KMS-11 (cell line): Measurements from ENCODE around the gene POLR3E.

Source experiments
- H2AFZ ChIP-seq: fragments of 200-600 bp; sonication (generic); 2 replicates; pipeline ENCODE4 v1.6.1; 2016; ENCODE audit warnings: antibody characterized with exemption, mixed run types, low read depth
- H3K27ac ChIP-seq: fragments of 200-600 bp; sonication (generic); 2 replicates; pipeline ENCODE4 v1.6.1; 2016; ENCODE audit warnings: mild to moderate bottlenecking, mixed run types
- H3K27me3 ChIP-seq: fragments of 200-600 bp; sonication (generic); 2 replicates; pipeline ENCODE4 v1.6.1; 2017; ENCODE audit warnings: mild to moderate bottlenecking, low read depth, mixed run types, moderate library complexity; ENCODE audit not compliant: insufficient read depth
- H3K36me3 ChIP-seq: fragments of 200-600 bp; sonication (generic); 2 replicates; pipeline ENCODE4 v1.6.1; 2017; ENCODE audit warnings: mild to moderate bottlenecking, mixed run types; ENCODE audit not compliant: insufficient read depth
- H3K4me1 ChIP-seq: fragments of 200-600 bp; sonication (generic); 2 replicates; pipeline ENCODE4 v1.6.1; 2016; ENCODE audit warnings: mild to moderate bottlenecking, low read depth, mixed run types; ENCODE audit not compliant: poor library complexity, severe bottlenecking
- H3K4me2 ChIP-seq: fragments of 200-600 bp; sonication (generic); 2 replicates; pipeline ENCODE4 v1.7.0; 2016; ENCODE audit warnings: mild to moderate bottlenecking, mixed run types
- H3K4me3 ChIP-seq: fragments of 200-600 bp; sonication (generic); IDR thresholded peaks from 2 replicates; pipeline ENCODE4 v1.6.1; 2017; ENCODE audit warnings: low read depth, low read length, mixed read lengths; ENCODE audit not compliant: insufficient read depth
- H3K79me2 ChIP-seq: fragments of 200-600 bp; sonication (generic); 2 replicates; pipeline ENCODE4 v1.6.1; 2016; ENCODE audit warnings: low read depth, mixed run types; ENCODE audit not compliant: insufficient read depth
- H3K9ac ChIP-seq: fragments of 200-600 bp; sonication (generic); 2 replicates; pipeline ENCODE4 v1.6.1; 2016; ENCODE audit warnings: mild to moderate bottlenecking, mixed run types
- H4K20me1 ChIP-seq: fragments of 200-600 bp; sonication (generic); 2 replicates; pipeline ENCODE4 v1.6.1; 2016; ENCODE audit warnings: mild to moderate bottlenecking, mixed run types; ENCODE audit not compliant: insufficient read depth
- TF ChIP-seq, protein P1 (sequence below): fragments of 200-600 bp; sonication (generic); conservative IDR thresholded peaks from 2 replicates; pipeline ENCODE4 v1.6.1; 2017; ENCODE audit warnings: low read depth, mild to moderate bottlenecking, antibody characterized with exemption, low read length, moderate library complexity, mixed read lengths

The POLR3E gene, protein sequence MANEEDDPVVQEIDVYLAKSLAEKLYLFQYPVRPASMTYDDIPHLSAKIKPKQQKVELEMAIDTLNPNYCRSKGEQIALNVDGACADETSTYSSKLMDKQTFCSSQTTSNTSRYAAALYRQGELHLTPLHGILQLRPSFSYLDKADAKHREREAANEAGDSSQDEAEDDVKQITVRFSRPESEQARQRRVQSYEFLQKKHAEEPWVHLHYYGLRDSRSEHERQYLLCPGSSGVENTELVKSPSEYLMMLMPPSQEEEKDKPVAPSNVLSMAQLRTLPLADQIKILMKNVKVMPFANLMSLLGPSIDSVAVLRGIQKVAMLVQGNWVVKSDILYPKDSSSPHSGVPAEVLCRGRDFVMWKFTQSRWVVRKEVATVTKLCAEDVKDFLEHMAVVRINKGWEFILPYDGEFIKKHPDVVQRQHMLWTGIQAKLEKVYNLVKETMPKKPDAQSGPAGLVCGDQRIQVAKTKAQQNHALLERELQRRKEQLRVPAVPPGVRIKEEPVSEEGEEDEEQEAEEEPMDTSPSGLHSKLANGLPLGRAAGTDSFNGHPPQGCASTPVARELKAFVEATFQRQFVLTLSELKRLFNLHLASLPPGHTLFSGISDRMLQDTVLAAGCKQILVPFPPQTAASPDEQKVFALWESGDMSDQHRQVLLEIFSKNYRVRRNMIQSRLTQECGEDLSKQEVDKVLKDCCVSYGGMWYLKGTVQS

DNA sequence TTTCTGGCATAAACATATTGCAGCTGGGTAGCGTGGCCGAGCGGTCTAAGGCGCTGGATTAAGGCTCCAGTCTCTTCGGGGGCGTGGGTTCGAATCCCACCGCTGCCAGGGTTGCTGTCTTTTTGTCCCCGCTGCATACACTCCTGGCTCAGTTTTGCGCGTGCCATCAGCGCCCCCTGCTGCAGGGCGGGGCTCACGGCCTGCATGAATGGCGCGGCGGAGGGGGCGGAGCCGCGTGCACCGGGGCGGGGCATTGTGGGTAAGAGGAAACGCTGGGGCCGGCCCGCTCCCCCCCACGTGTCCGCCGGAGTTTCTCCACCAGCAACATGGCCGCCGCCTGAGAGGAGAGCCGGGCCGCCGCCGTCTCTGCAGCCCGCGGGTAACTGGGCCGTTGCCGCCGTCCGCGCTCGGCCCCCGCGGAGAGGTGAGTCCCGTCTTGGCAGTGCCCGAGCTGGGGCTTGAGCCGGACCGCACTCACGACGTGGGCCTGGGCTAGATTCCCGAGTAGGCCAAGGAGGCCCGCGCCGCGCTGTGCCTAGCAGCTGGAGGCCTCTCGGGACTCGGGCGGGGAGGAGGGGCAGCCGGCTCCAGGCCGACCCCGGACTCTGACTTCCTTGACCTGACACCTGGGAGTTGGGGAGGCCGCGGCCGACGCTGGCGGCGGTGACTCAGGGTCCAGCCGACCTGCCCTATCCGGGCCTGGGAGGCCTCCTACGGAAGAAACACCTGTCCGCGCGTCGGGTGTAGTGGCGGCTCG is at the start of gene POLR3E:
Gene POLR3E (plus strand): TSS at position 296 of the 757 bp plus-strand sequence. CDS start 5,560 bp downstream, outside the sequence.
- peak within 1 kb of the TSS; percentile 95 for H3K27ac ChIP-seq
- H2AFZ ChIP-seq, result peak within 1 kb of the TSS; percentile 77
- H3K9ac ChIP-seq, result peak within 1 kb of the TSS; percentile 96
- H3K4me2 ChIP-seq, result peak within 1 kb of the TSS; percentile 80
- TF ChIP-seq, protein P1, sequence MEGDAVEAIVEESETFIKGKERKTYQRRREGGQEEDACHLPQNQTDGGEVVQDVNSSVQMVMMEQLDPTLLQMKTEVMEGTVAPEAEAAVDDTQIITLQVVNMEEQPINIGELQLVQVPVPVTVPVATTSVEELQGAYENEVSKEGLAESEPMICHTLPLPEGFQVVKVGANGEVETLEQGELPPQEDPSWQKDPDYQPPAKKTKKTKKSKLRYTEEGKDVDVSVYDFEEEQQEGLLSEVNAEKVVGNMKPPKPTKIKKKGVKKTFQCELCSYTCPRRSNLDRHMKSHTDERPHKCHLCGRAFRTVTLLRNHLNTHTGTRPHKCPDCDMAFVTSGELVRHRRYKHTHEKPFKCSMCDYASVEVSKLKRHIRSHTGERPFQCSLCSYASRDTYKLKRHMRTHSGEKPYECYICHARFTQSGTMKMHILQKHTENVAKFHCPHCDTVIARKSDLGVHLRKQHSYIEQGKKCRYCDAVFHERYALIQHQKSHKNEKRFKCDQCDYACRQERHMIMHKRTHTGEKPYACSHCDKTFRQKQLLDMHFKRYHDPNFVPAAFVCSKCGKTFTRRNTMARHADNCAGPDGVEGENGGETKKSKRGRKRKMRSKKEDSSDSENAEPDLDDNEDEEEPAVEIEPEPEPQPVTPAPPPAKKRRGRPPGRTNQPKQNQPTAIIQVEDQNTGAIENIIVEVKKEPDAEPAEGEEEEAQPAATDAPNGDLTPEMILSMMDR, result peak; percentile 83
- no peaks in the 10 kb centered on the region; the same call in 1 of the 2 replicates for H3K36me3 ChIP-seq
- H3K4me3 ChIP-seq, result peak within 1 kb of the TSS; percentile 47
- H3K4me1 ChIP-seq, result peaks cover 26% of the 10 kb centered on the region
- H4K20me1 ChIP-seq, result peaks cover 14% of the 10 kb centered on the region; the same call in 1 of the 2 replicates
- no peaks in the 10 kb centered on the region for H3K27me3 ChIP-seq
- H3K79me2 ChIP-seq, result peaks cover 47% of the 10 kb centered on the region

DNA sequence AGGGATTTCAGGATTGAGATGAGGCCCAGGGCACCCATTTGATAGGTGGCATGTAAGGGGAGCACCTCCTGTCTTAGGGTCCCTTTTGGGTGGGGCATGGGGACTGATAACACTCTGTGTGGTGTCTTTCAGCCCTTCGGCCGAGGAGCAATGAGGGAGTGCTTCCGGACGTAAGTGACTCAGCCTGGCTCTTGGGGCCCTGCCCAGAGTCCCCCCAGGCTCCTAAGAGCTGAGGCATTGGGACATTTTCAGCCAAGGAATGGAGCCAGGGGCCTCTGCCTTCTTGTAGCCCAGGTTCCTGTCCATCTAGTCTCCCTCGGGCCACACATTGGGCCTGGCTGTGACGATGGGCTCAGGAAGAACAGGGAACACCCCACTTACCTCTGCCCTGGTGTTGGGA is 46.7 kb upstream of the POLR3E start:
- TF ChIP-seq, protein P1, result no peak

DNA sequence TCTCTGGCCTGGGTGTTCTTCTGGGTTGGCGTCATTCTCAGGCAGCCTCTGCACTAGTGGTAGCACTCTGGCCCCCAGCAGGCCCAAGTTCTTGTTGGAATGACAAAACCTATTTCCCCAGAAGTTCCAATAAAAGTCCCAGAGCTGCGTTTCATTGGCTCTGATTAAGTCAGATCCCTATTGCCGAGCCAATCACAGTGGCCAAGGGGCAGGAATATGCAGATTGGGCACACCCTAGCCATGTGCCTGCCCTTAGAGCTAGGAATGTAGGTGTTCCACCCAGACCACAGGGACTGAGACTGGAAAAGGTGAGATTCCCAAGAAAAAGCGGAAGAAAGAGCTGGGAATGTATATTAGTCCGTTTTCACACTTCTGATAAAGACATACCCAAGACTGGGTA is 44.9 kb upstream of the POLR3E start:
- TF ChIP-seq, protein P1, result no peak
- H3K27me3 ChIP-seq, result no peaks in the 10 kb centered on the region
- H3K4me1 ChIP-seq, result no peaks in the 10 kb centered on the region
- no peaks in the 10 kb centered on the region for H4K20me1 ChIP-seq
- no peaks in the 10 kb centered on the region for H3K36me3 ChIP-seq
- no peak overlapping the region for H2AFZ ChIP-seq
- no peak overlapping the region for H3K9ac ChIP-seq
- H3K79me2 ChIP-seq, result no peaks in the 10 kb centered on the region
- no peak overlapping the region for H3K27ac ChIP-seq
- no peak overlapping the region for H3K4me2 ChIP-seq
- no peak overlapping the region for H3K4me3 ChIP-seq

More for the DNA sequence above, 46.7 kb upstream of the POLR3E start:
- H3K27ac ChIP-seq, result no peak overlapping the region
- H3K4me3 ChIP-seq, result no peak overlapping the region
- H3K9ac ChIP-seq, result no peak overlapping the region
- no peaks in the 10 kb centered on the region for H3K4me1 ChIP-seq
- no peaks in the 10 kb centered on the region for H3K36me3 ChIP-seq
- no peak overlapping the region for H3K4me2 ChIP-seq
- H2AFZ ChIP-seq, result no peak overlapping the region
- no peaks in the 10 kb centered on the region for H3K79me2 ChIP-seq
- H4K20me1 ChIP-seq, result no peaks in the 10 kb centered on the region
- no peaks in the 10 kb centered on the region for H3K27me3 ChIP-seq

DNA sequence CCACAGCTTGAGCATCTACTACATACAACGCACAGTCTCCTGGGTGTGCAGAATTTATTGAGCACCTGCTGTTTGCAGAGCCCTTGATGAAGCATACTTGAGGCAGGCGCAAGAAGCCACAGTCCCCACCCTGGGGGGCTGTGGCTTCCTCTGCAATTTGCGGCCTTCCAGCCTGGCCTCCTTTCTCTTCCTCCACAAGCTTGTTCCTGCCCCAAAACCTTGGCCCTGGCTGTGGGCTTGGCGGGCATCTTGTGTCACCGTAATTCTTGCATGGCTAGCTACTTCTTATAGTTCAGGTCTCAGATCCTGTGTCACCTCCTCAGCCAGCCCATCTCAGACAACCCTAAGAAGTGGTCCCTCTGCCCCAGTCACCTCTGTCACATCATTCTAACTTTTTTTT is 43.9 kb upstream of the POLR3E start:
- no peaks in the 10 kb centered on the region for H4K20me1 ChIP-seq
- H3K36me3 ChIP-seq, result no peaks in the 10 kb centered on the region; the same call in 1 of the 2 replicates
- H2AFZ ChIP-seq, result no peak overlapping the region
- TF ChIP-seq, protein P1, result no peak
- H3K4me3 ChIP-seq, result no peak overlapping the region
- no peaks in the 10 kb centered on the region for H3K79me2 ChIP-seq
- H3K9ac ChIP-seq, result no peak overlapping the region
- H3K4me1 ChIP-seq, result no peaks in the 10 kb centered on the region
- H3K4me2 ChIP-seq, result no peak overlapping the region
- H3K27ac ChIP-seq, result no peak overlapping the region
- H3K27me3 ChIP-seq, result no peaks in the 10 kb centered on the region
